B cell (primary cell): ENCODE data around the gene WDR47. TPM values are rescaled to one million over a fixed set of nuclear protein-coding genes. Genes with fewer than 3 reads are reported as not detected.
A peak's percentile ranks its signal among the peaks of the same experiment; 100 is the strongest.

Source experiments
- ATAC-seq: fragments of 200-7000 bp; cut with Tn5 transposase; one replicate; pipeline ENCODE4 v1.10.0; 2021; ENCODE audit warnings: low read depth, mild to moderate bottlenecking, moderate number of reproducible peaks, moderate library complexity
- CTCF ChIA-PET: fragments of 350-600 bp; sonication (Branson Sonifier 250); formaldehyde crosslinking; loops from one replicate; lab custom pipeline; 2021; ENCODE audit warnings: antibody characterized with exemption, inconsistent platforms; lab: Charles Lee
- POLR2A ChIA-PET: fragments of 350-600 bp; sonication (Branson Sonifier 250); formaldehyde crosslinking; loops from one replicate; lab custom pipeline; 2021; ENCODE audit warnings: antibody characterized with exemption; lab: Charles Lee
- DNase-seq: peaks from one replicate; pipeline ENCODE4 v3.0.0; 2013
- H2AFZ ChIP-seq: 2 replicates; pipeline ENCODE4 v1.6.1; 2012; ENCODE audit warnings: mild to moderate bottlenecking, low read depth, low read length; ENCODE audit not compliant: insufficient read depth, poor library complexity, severe bottlenecking
- H3K27ac ChIP-seq, 2 donors: 1 replicate in 1 of 2; 2 replicates in 1 of 2; pipeline ENCODE4 v1.5.1; 2012 to 2013; ENCODE audit warnings: low read length in 2 of 2, mild to moderate bottlenecking in 2 of 2, moderate library complexity in 1 of 2
- H3K27me3 ChIP-seq, 4 experiments: fragments of 200-600 bp in 1 of 4; sonication (generic) in 1 of 4; replicated peaks in 1 of 4; 1 replicate in 2 of 4; 2 replicates in 2 of 4; pipeline versions ENCODE4 v1.6.1 to v1.7.0; 2013 to 2016; ENCODE audit warnings: low read length in 3 of 4, mild to moderate bottlenecking in 2 of 4, mixed read lengths in 1 of 4, moderate library complexity in 1 of 4; ENCODE audit not compliant: insufficient read depth in 4 of 4, control insufficient read depth in 3 of 4; ENCODE audit errors: control extremely low read depth in 1 of 4
- H3K36me3 ChIP-seq, 2 experiments: replicated peaks in 1 of 2; 1 replicate in 1 of 2; 2 replicates in 1 of 2; pipeline versions ENCODE4 v1.6.1 to v1.7.1; 2013; ENCODE audit warnings: low read length in 1 of 2; ENCODE audit not compliant: insufficient read depth in 2 of 2, control insufficient read depth in 1 of 2; ENCODE audit errors: control extremely low read depth in 1 of 2, extremely low read depth in 1 of 2
- H3K4me1 ChIP-seq, 2 donors: fragments of 200-600 bp in 1 of 2; sonication (generic) in 1 of 2; 1 replicate in 1 of 2; 2 replicates in 1 of 2; pipeline versions ENCODE4 v1.5.1 to v1.6.1; 2013 to 2017; ENCODE audit warnings: low read length in 2 of 2; ENCODE audit not compliant: control insufficient read depth in 2 of 2, insufficient read depth in 2 of 2
- H3K4me2 ChIP-seq: replicated peaks from 2 replicates; pipeline ENCODE3; 2012; ENCODE audit warnings: mild to moderate bottlenecking, low read depth, low read length; ENCODE audit not compliant: poor library complexity, severe bottlenecking
- H3K4me3 ChIP-seq, 5 experiments: fragments of 200-600 bp in 1 of 5; sonication (generic) in 1 of 5; 1 replicate in 3 of 5; 2 replicates in 2 of 5; pipeline versions ENCODE4 v1.5.1 to v1.7.0; 2011 to 2016; ENCODE audit warnings: low read length in 4 of 5, mild to moderate bottlenecking in 4 of 5, low read depth in 2 of 5, control low read depth in 1 of 5, moderate library complexity in 1 of 5; ENCODE audit not compliant: insufficient read depth in 1 of 5; ENCODE audit errors: control extremely low read depth in 1 of 5, extremely low read depth in 1 of 5
- H3K79me2 ChIP-seq: fragments of 200-600 bp; sonication (generic); one replicate; pipeline ENCODE4 v1.6.0; 2016; ENCODE audit warnings: low read length; ENCODE audit not compliant: control insufficient read depth, insufficient read depth
- H3K9ac ChIP-seq: fragments of 200-600 bp; sonication (generic); 2 replicates; pipeline ENCODE4 v1.6.1; 2017; ENCODE audit warnings: mild to moderate bottlenecking, low read length, moderate library complexity
- H3K9me3 ChIP-seq, 3 donors: one replicate each; pipeline versions ENCODE4 v1.6.1 to v1.7.1; 2013; ENCODE audit warnings: low read length in 2 of 3; ENCODE audit not compliant: control insufficient read depth in 2 of 3, insufficient read depth in 1 of 3; ENCODE audit errors: control extremely low read depth in 1 of 3
- H4K20me1 ChIP-seq: 2 replicates; pipeline ENCODE4 v1.6.0; 2012; ENCODE audit warnings: mild to moderate bottlenecking, low read length; ENCODE audit not compliant: insufficient read depth, control insufficient read depth, poor library complexity, severe bottlenecking
- H3K27ac Mint-ChIP-seq: one replicate; pipeline ENCODE4 v1.8.0; 2021; ENCODE audit warnings: mixed read lengths
- H3K27me3 Mint-ChIP-seq: one replicate; pipeline ENCODE4 v1.8.0; 2021; ENCODE audit warnings: mixed read lengths
- H3K4me1 Mint-ChIP-seq: one replicate; pipeline ENCODE4 v1.8.0; 2021; ENCODE audit warnings: mixed read lengths
- H3K4me3 Mint-ChIP-seq: one replicate; pipeline ENCODE4 v1.8.0; 2021; ENCODE audit warnings: mixed read lengths
- H3K9me3 Mint-ChIP-seq: one replicate; pipeline ENCODE4 v1.8.0; 2022; ENCODE audit warnings: mixed read lengths; ENCODE audit not compliant: insufficient read depth
- EZH2 ChIP-seq: IDR thresholded peaks from 2 replicates; pipeline ENCODE4 v1.6.1; 2012; ENCODE audit warnings: borderline replicate concordance, low read depth, mild to moderate bottlenecking, moderate library complexity, low read length; ENCODE audit not compliant: insufficient read depth, poor library complexity, severe bottlenecking
- WGBS: methylation state at CpG from one replicate; pipeline ENCODE4 v1.1.5; 2013; ENCODE audit warnings: missing lambda C conversion rate; ENCODE audit not compliant: insufficient coverage; 5-methylcytosine and 5-hydroxymethylcytosine counted together
- intact Hi-C: fragments of 100-400 bp; cut with micrococcal nuclease; formaldehyde crosslinking; loops from one replicate; pipeline ENCODE4 v1.10.0; 2022
- polyA plus RNA-seq: library from polyadenylated mRNA; depleted of rRNA; stranded (reverse); fragments of >200 nt; gene quantifications from 2 replicates; pipeline ENCODE4 v1.2.3, GENCODE V29; 2012
- total RNA-seq, 2 donors: library from RNA; stranded (reverse); fragments of 120-200 nt in 1 of 2; gene quantifications; 1 replicate in 1 of 2; 2 replicates in 1 of 2; pipeline versions ENCODE4 v1.2.3 to v1.2.4, GENCODE V29; 2013 to 2022
- TF ChIP-seq, protein P1 (sequence below): fragments of 200-600 bp; IDR thresholded peaks from one replicate; pipeline ENCODE4 v1.8.0; 2022; ENCODE audit warnings: antibody characterized with exemption, mild to moderate bottlenecking

The WDR47 gene
- total and polyA plus RNA-seq, 2 donors (not counting 1 experiment from before 2014, with no cell fraction given) = 4.4 to 21.6 TPM

DNA sequence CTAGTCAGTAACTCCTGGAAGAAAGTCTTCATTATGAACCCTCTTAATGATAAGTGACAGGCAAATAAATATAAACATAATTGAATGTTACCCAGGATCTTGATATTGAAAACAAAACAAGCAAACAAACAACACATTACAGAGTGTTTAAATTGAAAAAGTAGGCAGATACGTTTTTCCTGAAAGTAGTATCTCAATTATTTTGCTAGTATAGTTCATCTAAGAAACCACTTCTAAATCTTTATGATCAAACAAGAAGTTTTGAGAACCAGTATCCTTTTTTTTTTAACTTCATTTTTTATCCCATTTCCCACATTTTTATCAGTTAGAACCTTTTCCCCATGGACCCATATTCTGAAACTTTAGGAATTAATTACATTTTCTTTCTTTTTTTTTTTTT lies 3.7 kb upstream of the WDR47 start:
- no peaks in the 10 kb centered on the region for H4K20me1 ChIP-seq
- H3K79me2 ChIP-seq = peaks cover 5% of the 10 kb centered on the region
- H3K36me3 ChIP-seq = no peaks in the 10 kb centered on the region
- intact Hi-C loops = loop anchor here (10.0 kb wide), 2 partner anchors 481 to 969 kb away; partner anchors contain the start of gene EEIG2
- Mint-ChIP-seq H3K27me3 (peaks cover 15% of the 10 kb centered on the region), H3K9me3 (no peaks in the 10 kb centered on the region), H3K4me1 (peaks cover 10% of the 10 kb centered on the region), H3K4me3 (no peak overlapping the region), H3K27ac (no peak overlapping the region)
- H2AFZ ChIP-seq = no peak overlapping the region
- no peaks in the 10 kb centered on the region for H3K27me3 ChIP-seq
- H3K4me2 ChIP-seq = no peak overlapping the region
- CTCF ChIA-PET = no interaction called here
- H3K9me3 ChIP-seq = peaks cover 0 to 3% (median 0%) of the 10 kb centered on the region in 3 donors
- DNase-seq (no peak), ATAC-seq (no peak)
- H3K9ac ChIP-seq = no peak overlapping the region
- H3K4me3 ChIP-seq = no peak overlapping the region
- H3K27ac ChIP-seq = no peak overlapping the region
- no CpG with 5 or more reads among the region's 1 CpG for WGBS
- POLR2A ChIA-PET = no interaction called here
- H3K4me1 ChIP-seq = peaks cover 2 to 3% of the 10 kb centered on the region in 2 donors
- TF ChIP-seq, protein P1, sequence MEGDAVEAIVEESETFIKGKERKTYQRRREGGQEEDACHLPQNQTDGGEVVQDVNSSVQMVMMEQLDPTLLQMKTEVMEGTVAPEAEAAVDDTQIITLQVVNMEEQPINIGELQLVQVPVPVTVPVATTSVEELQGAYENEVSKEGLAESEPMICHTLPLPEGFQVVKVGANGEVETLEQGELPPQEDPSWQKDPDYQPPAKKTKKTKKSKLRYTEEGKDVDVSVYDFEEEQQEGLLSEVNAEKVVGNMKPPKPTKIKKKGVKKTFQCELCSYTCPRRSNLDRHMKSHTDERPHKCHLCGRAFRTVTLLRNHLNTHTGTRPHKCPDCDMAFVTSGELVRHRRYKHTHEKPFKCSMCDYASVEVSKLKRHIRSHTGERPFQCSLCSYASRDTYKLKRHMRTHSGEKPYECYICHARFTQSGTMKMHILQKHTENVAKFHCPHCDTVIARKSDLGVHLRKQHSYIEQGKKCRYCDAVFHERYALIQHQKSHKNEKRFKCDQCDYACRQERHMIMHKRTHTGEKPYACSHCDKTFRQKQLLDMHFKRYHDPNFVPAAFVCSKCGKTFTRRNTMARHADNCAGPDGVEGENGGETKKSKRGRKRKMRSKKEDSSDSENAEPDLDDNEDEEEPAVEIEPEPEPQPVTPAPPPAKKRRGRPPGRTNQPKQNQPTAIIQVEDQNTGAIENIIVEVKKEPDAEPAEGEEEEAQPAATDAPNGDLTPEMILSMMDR = no peak
- TF ChIP-seq EZH2 = no peak

GRCh38 chr1:109040989-109041620 lies 797 bp downstream of the WDR47 start:
- H3K79me2 ChIP-seq = peaks cover 27% of the 10 kb centered on the region
- Mint-ChIP-seq H3K27me3 (no peaks in the 10 kb centered on the region), H3K4me3 (peak overlapping the region; percentile 97), H3K9me3 (no peaks in the 10 kb centered on the region), H3K27ac (peak overlapping the region; percentile 95), H3K4me1 (peaks cover 16% of the 10 kb centered on the region)
- peaks cover 0 to 3% (median 0%) of the 10 kb centered on the region in 3 donors for H3K9me3 ChIP-seq
- CTCF ChIA-PET = no interaction called here
- ATAC-seq (peak; percentile 3), DNase-seq (peak; percentile 43)
- peak overlapping the region; percentile 89 for H2AFZ ChIP-seq
- H3K9ac ChIP-seq = peak overlapping the region; percentile 92
- POLR2A ChIA-PET = interaction anchor here (0.5 kb wide), 1 partner anchor 177 kb away, joined by 6 read pairs; no protein-coding TSS in a partner anchor
- no peaks in the 10 kb centered on the region for H3K27me3 ChIP-seq
- peak overlapping the region; percentile 28 to 93 (median 92) for H3K4me3 ChIP-seq
- intact Hi-C loops = loop anchor here (5.0 to 10.0 kb wide), 3 partner anchors 171 to 974 kb away; partner anchors contain the start of genes EEIG2 and SARS1
- no peaks in the 10 kb centered on the region for H3K36me3 ChIP-seq
- H3K4me1 ChIP-seq = peaks cover 7% of the 10 kb centered on the region in 2 donors
- H3K4me2 ChIP-seq = peak overlapping the region; percentile 97
- under 1% methylated on average over 38 of the region's 44 CpGs for WGBS
- TF ChIP-seq, protein P1 = no peak
- TF ChIP-seq EZH2 = no peak
- peak overlapping the region; percentile 67 to 75 for H3K27ac ChIP-seq
- H4K20me1 ChIP-seq = peaks cover 3% of the 10 kb centered on the region
